Measurements from ENCODE around the gene FERMT3.

The FERMT3 gene

GRCh38 chr11:64185175-64185692, 21.3 kb upstream of the FERMT3 start:
- H3K27ac ChIP-seq (ENCODE audit: low read depth, low read length), result peak overlapping the region; percentile 89
- peaks cover 10% of the 10 kb centered on the region for H3K79me1 ChIP-seq (ENCODE audit: low read length)
- H3K4ac ChIP-seq (ENCODE audit: low read depth, low read length), result peak overlapping the region; percentile 49
- no peaks in the 10 kb centered on the region for H3K9me3 ChIP-seq (ENCODE audit: insufficient read depth, low read depth, low read length)
- peak overlapping the region; percentile 92 for H3K14ac ChIP-seq (ENCODE audit: low read length)
- peak overlapping the region; percentile 85 for H3K9ac ChIP-seq (ENCODE audit: low read length)
- peak overlapping the region; percentile 72 for H2BK120ac ChIP-seq (ENCODE audit: insufficient read depth, low read length, poor library complexity)
- peak overlapping the region; percentile 69 for H3K4me2 ChIP-seq (ENCODE audit: low read length)
- H2BK12ac ChIP-seq (ENCODE audit: low read length), result no peak overlapping the region
- H3K4me3 ChIP-seq (ENCODE audit: low read depth, low read length), result peak overlapping the region; percentile 79
- H3K23ac ChIP-seq (ENCODE audit: low read length), result no peak overlapping the region
- peak overlapping the region; percentile 97 for H3K18ac ChIP-seq (ENCODE audit: low read length)
- peaks cover 0 to 5% of the 10 kb centered on the region in 2 experiments for H3K4me1 ChIP-seq (ENCODE audit: control insufficient read depth in 1 of 2, insufficient read depth in 2 of 2, low read length in 2 of 2)
- H4K8ac ChIP-seq (ENCODE audit: low read depth, low read length), result peak overlapping the region; percentile 92
- H4K12ac ChIP-seq (ENCODE audit: low read depth, low read length), result peak overlapping the region; percentile 79
- H2BK5ac ChIP-seq (ENCODE audit: low read depth, low read length, poor library complexity), result peak overlapping the region; percentile 77
- peaks cover 19% of the 10 kb centered on the region for H3K79me2 ChIP-seq (ENCODE audit: control insufficient read depth, insufficient read depth, low read length, poor library complexity)
- peak overlapping the region; percentile 84 for H4K91ac ChIP-seq (ENCODE audit: low read depth, low read length)
- H2AFZ ChIP-seq (ENCODE audit: insufficient read depth, low read length, poor library complexity), result peak overlapping the region; percentile 80
- peak; percentile 73 to 87 for DNase-seq
- H3K27me3 ChIP-seq (ENCODE audit: insufficient read depth, low read length), result no peaks in the 10 kb centered on the region
- no CpG with 5 or more reads among the region's 52 CpGs for WGBS (ENCODE audit: extremely low coverage, insufficient coverage, insufficient read length)
- H2AK5ac ChIP-seq (ENCODE audit: low read length), result peak overlapping the region; percentile 61
- peaks cover 2 to 4% of the 10 kb centered on the region in 2 experiments for H3K36me3 ChIP-seq (ENCODE audit: control insufficient read depth in 1 of 2, insufficient read depth in 2 of 2, low read length in 2 of 2)

GRCh38 chr11:64185693-64186491, 20.6 kb upstream of the FERMT3 start, which contains the start of gene STIP1:
TSS of gene STIP1 (plus strand) at chr11:64186171. CDS start at chr11:64186262, 91 bp downstream.
- H4K12ac ChIP-seq (ENCODE audit: low read depth, low read length), result peak within 1 kb of the TSS; percentile 79
- H2AFZ ChIP-seq (ENCODE audit: insufficient read depth, low read length, poor library complexity), result peak within 1 kb of the TSS; percentile 80
- peaks cover 0 to 5% of the 10 kb centered on the region in 2 experiments for H3K4me1 ChIP-seq (ENCODE audit: control insufficient read depth in 1 of 2, insufficient read depth in 2 of 2, low read length in 2 of 2)
- peak within 1 kb of the TSS; percentile 90 for H2AK5ac ChIP-seq (ENCODE audit: low read length)
- peak within 1 kb of the TSS; percentile 77 for H2BK5ac ChIP-seq (ENCODE audit: low read depth, low read length, poor library complexity)
- peak within 1 kb of the TSS; percentile 92 for H4K8ac ChIP-seq (ENCODE audit: low read depth, low read length)
- H3K9me3 ChIP-seq (ENCODE audit: insufficient read depth, low read depth, low read length), result no peaks in the 10 kb centered on the region
- H3K79me1 ChIP-seq (ENCODE audit: low read length), result peaks cover 10% of the 10 kb centered on the region
- H3K4ac ChIP-seq (ENCODE audit: low read depth, low read length), result peak within 1 kb of the TSS; percentile 82
- no peak within 1 kb of the TSS for H2BK12ac ChIP-seq (ENCODE audit: low read length)
- peak within 1 kb of the TSS; percentile 92 for H3K14ac ChIP-seq (ENCODE audit: low read length)
- WGBS (ENCODE audit: extremely low coverage, insufficient coverage, insufficient read length), result no CpG with 5 or more reads among the region's 74 CpGs
- H3K79me2 ChIP-seq (ENCODE audit: control insufficient read depth, insufficient read depth, low read length, poor library complexity), result peaks cover 23% of the 10 kb centered on the region
- peak within 1 kb of the TSS; percentile 84 for H4K91ac ChIP-seq (ENCODE audit: low read depth, low read length)
- H3K4me3 ChIP-seq (ENCODE audit: low read depth, low read length), result peak within 1 kb of the TSS; percentile 79
- no peak within 1 kb of the TSS for H3K23ac ChIP-seq (ENCODE audit: low read length)
- H3K36me3 ChIP-seq (ENCODE audit: control insufficient read depth in 1 of 2, insufficient read depth in 2 of 2, low read length in 2 of 2), result peaks cover 5 to 7% of the 10 kb centered on the region in 2 experiments
- H3K18ac ChIP-seq (ENCODE audit: low read length), result peak within 1 kb of the TSS; percentile 97
- peak within 1 kb of the TSS; percentile 89 for H3K27ac ChIP-seq (ENCODE audit: low read depth, low read length)
- DNase-seq, result peak; percentile 100
- no peaks in the 10 kb centered on the region for H3K27me3 ChIP-seq (ENCODE audit: insufficient read depth, low read length)
- H2BK120ac ChIP-seq (ENCODE audit: insufficient read depth, low read length, poor library complexity), result peak within 1 kb of the TSS; percentile 72
- peak within 1 kb of the TSS; percentile 69 for H3K4me2 ChIP-seq (ENCODE audit: low read length)
- peak within 1 kb of the TSS; percentile 86 for H3K9ac ChIP-seq (ENCODE audit: low read length)

GRCh38 chr11:64186492-64187165, 19.9 kb upstream of the FERMT3 start:
- peak overlapping the region; percentile 84 for H4K91ac ChIP-seq (ENCODE audit: low read depth, low read length)
- H2BK120ac ChIP-seq (ENCODE audit: insufficient read depth, low read length, poor library complexity), result no peak overlapping the region
- WGBS (ENCODE audit: extremely low coverage, insufficient coverage, insufficient read length), result no CpG with 5 or more reads among the region's 48 CpGs
- H2AFZ ChIP-seq (ENCODE audit: insufficient read depth, low read length, poor library complexity), result no peak overlapping the region
- peak overlapping the region; percentile 82 for H3K4ac ChIP-seq (ENCODE audit: low read depth, low read length)
- H3K23ac ChIP-seq (ENCODE audit: low read length), result no peak overlapping the region
- H2AK5ac ChIP-seq (ENCODE audit: low read length), result peak overlapping the region; percentile 90
- peaks cover 7 to 8% of the 10 kb centered on the region in 2 experiments for H3K36me3 ChIP-seq (ENCODE audit: control insufficient read depth in 1 of 2, insufficient read depth in 2 of 2, low read length in 2 of 2)
- peaks cover 0 to 3% of the 10 kb centered on the region in 2 experiments for H3K4me1 ChIP-seq (ENCODE audit: control insufficient read depth in 1 of 2, insufficient read depth in 2 of 2, low read length in 2 of 2)
- H3K79me2 ChIP-seq (ENCODE audit: control insufficient read depth, insufficient read depth, low read length, poor library complexity), result peaks cover 23% of the 10 kb centered on the region
- peak overlapping the region; percentile 51 for H4K12ac ChIP-seq (ENCODE audit: low read depth, low read length)
- peak overlapping the region; percentile 63 for H3K27ac ChIP-seq (ENCODE audit: low read depth, low read length)
- H3K27me3 ChIP-seq (ENCODE audit: insufficient read depth, low read length), result no peaks in the 10 kb centered on the region
- H3K4me3 ChIP-seq (ENCODE audit: low read depth, low read length), result no peak overlapping the region
- peak overlapping the region; percentile 23 for H4K8ac ChIP-seq (ENCODE audit: low read depth, low read length)
- peak overlapping the region; percentile 86 for H3K9ac ChIP-seq (ENCODE audit: low read length)
- no peak overlapping the region for H2BK5ac ChIP-seq (ENCODE audit: low read depth, low read length, poor library complexity)
- H3K4me2 ChIP-seq (ENCODE audit: low read length), result no peak overlapping the region
- peak overlapping the region; percentile 64 for H3K18ac ChIP-seq (ENCODE audit: low read length)
- H3K14ac ChIP-seq (ENCODE audit: low read length), result peak overlapping the region; percentile 86
- H3K9me3 ChIP-seq (ENCODE audit: insufficient read depth, low read depth, low read length), result no peaks in the 10 kb centered on the region
- no peak for DNase-seq
- H2BK12ac ChIP-seq (ENCODE audit: low read length), result no peak overlapping the region
- peaks cover 8% of the 10 kb centered on the region for H3K79me1 ChIP-seq (ENCODE audit: low read length)

GRCh38 chr11:64192434-64192833, 14.1 kb upstream of the FERMT3 start:
- whole genome bisulfite sequencing (ENCODE audit: extremely low coverage, insufficient coverage, insufficient read length), result no CpG with 5 or more reads among the region's 5 CpGs
- no peak overlapping the region for H3K23ac ChIP-seq (ENCODE audit: low read length)
- no peaks in the 10 kb centered on the region for H3K9me3 ChIP-seq (ENCODE audit: insufficient read depth, low read depth, low read length)
- peaks cover 14% of the 10 kb centered on the region for H3K79me2 ChIP-seq (ENCODE audit: control insufficient read depth, insufficient read depth, low read length, poor library complexity)
- H2BK5ac ChIP-seq (ENCODE audit: low read depth, low read length, poor library complexity), result no peak overlapping the region
- H3K4me3 ChIP-seq (ENCODE audit: low read depth, low read length), result no peak overlapping the region
- H3K27ac ChIP-seq (ENCODE audit: low read depth, low read length), result no peak overlapping the region
- no peak overlapping the region for H3K18ac ChIP-seq (ENCODE audit: low read length)
- no peak overlapping the region for H4K91ac ChIP-seq (ENCODE audit: low read depth, low read length)
- H2AK5ac ChIP-seq (ENCODE audit: low read length), result no peak overlapping the region
- no peak overlapping the region for H4K12ac ChIP-seq (ENCODE audit: low read depth, low read length)
- H3K14ac ChIP-seq (ENCODE audit: low read length), result no peak overlapping the region
- H3K36me3 ChIP-seq (ENCODE audit: control insufficient read depth in 1 of 2, insufficient read depth in 2 of 2, low read length in 2 of 2), result peaks cover 47 to 54% of the 10 kb centered on the region in 2 experiments
- no peak overlapping the region for H2BK120ac ChIP-seq (ENCODE audit: insufficient read depth, low read length, poor library complexity)
- no peaks in the 10 kb centered on the region for H3K79me1 ChIP-seq (ENCODE audit: low read length)
- peaks cover 0 to 3% of the 10 kb centered on the region in 2 experiments for H3K4me1 ChIP-seq (ENCODE audit: control insufficient read depth in 1 of 2, insufficient read depth in 2 of 2, low read length in 2 of 2)
- H3K27me3 ChIP-seq (ENCODE audit: insufficient read depth, low read length), result no peaks in the 10 kb centered on the region
- H3K9ac ChIP-seq (ENCODE audit: low read length), result no peak overlapping the region
- no peak overlapping the region for H3K4ac ChIP-seq (ENCODE audit: low read depth, low read length)
- no peak overlapping the region for H3K4me2 ChIP-seq (ENCODE audit: low read length)
- H2AFZ ChIP-seq (ENCODE audit: insufficient read depth, low read length, poor library complexity), result no peak overlapping the region
- no peak for DNase-seq
- H2BK12ac ChIP-seq (ENCODE audit: low read length), result no peak overlapping the region
- H4K8ac ChIP-seq (ENCODE audit: low read depth, low read length), result no peak overlapping the region

All from trophoblast cell (in vitro differentiated cells and primary cell).